Measurements from ENCODE around the gene GLYATL1B. TPM values are rescaled to one million over a fixed set of nuclear protein-coding genes. Genes with fewer than 3 reads are reported as not detected.
"Not testable (repeated sequence)": the region's sequence is repeated elsewhere in the genome, so short reads cannot be mapped to it uniquely, and the experiment has no call there.

The GLYATL1B gene
- total RNA-seq: not detected
- polyA plus RNA-seq: not detected

DNA sequence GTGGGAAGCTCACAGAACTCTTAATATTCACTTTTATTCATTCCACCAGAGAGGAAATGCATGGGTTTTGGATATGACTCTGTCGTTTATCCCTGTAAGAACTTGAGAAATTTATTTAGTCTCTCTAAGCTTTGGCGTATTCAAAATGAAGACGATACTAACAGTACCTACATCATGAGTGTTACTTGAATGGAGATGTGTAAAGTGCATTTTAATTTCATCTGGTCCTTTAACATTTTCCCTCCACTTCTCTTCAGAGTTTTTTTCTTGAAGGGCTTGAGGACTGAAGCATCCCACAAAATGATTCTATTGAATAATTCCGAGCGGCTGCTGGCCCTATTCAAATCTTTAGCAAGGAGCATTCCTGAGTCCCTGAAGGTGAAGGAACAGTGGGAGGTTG is at the start of gene GLYATL1B:
GLYATL1B (plus strand) TSS at position 301 of the 400 bp plus-strand sequence; CDS start at position 301, 0 bp downstream.
- H3K9ac ChIP-seq (ENCODE audit: low read depth in 1 of 2, low read length in 2 of 2); H3K27ac ChIP-seq (ENCODE audit: low read depth in 1 of 2, low read length in 2 of 2); H3K27me3 ChIP-seq (ENCODE audit: control insufficient read depth in 4 of 4, insufficient read depth in 4 of 4, low read length in 3 of 4); H3K36me3 ChIP-seq (ENCODE audit: control insufficient read depth in 4 of 4, insufficient read depth in 3 of 4, low read depth in 1 of 4, low read length in 3 of 4); DNase-seq (ENCODE audit: low spot score); H3K4me1 ChIP-seq (ENCODE audit: control insufficient read depth in 4 of 4, insufficient read depth in 4 of 4, low read length in 3 of 4); H3K9me3 ChIP-seq (ENCODE audit: control insufficient read depth in 4 of 4, low read length in 3 of 4); H3K4me3 ChIP-seq (ENCODE audit: low read depth in 1 of 3, low read length in 3 of 3): not testable (repeated sequence)
- WGBS: 89% methylated on average over 5 of the region's 5 CpGs

- DNase-seq (ENCODE audit: low spot score); H3K9ac ChIP-seq (ENCODE audit: low read depth in 1 of 2, low read length in 2 of 2); H3K36me3 ChIP-seq (ENCODE audit: control insufficient read depth in 4 of 4, insufficient read depth in 3 of 4, low read depth in 1 of 4, low read length in 3 of 4); H3K4me3 ChIP-seq (ENCODE audit: low read depth in 1 of 3, low read length in 3 of 3); H3K9me3 ChIP-seq (ENCODE audit: control insufficient read depth in 4 of 4, low read length in 3 of 4); H3K4me1 ChIP-seq (ENCODE audit: control insufficient read depth in 4 of 4, insufficient read depth in 4 of 4, low read length in 3 of 4); H3K27me3 ChIP-seq (ENCODE audit: control insufficient read depth in 4 of 4, insufficient read depth in 4 of 4, low read length in 3 of 4); H3K27ac ChIP-seq (ENCODE audit: low read depth in 1 of 2, low read length in 2 of 2): not testable (repeated sequence)
- 96% methylated on average over 2 of the region's 2 CpGs for WGBS
Observed at GRCh38 chr11:59036542-59036941, 49.6 kb upstream of the GLYATL1B start.

DNA sequence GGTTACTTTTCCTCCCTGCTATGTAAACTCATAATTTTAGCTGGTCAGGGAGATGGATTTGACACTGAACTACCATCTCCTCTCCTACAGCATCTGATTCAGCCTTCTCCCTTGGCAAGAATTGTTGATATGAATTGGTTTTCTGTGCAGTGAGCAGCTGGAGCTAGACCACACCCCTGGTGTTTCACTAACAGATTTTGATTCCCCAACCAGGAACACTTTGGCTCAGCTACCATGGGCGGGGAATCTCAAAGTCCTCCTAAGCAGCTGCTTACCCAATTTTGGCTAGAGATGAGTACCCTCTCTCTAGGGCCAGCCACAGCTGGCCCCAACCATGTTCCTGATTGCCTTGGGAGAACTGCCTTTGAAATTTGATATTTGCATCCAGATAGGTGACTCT is 48.7 kb upstream of the GLYATL1B start:
- DNase-seq (ENCODE audit: low spot score); H3K9ac ChIP-seq (ENCODE audit: low read depth in 1 of 2, low read length in 2 of 2); H3K27ac ChIP-seq (ENCODE audit: low read depth in 1 of 2, low read length in 2 of 2); H3K4me3 ChIP-seq (ENCODE audit: low read depth in 1 of 3, low read length in 3 of 3); H3K4me1 ChIP-seq (ENCODE audit: control insufficient read depth in 4 of 4, insufficient read depth in 4 of 4, low read length in 3 of 4); H3K27me3 ChIP-seq (ENCODE audit: control insufficient read depth in 4 of 4, insufficient read depth in 4 of 4, low read length in 3 of 4); H3K36me3 ChIP-seq (ENCODE audit: control insufficient read depth in 4 of 4, insufficient read depth in 3 of 4, low read depth in 1 of 4, low read length in 3 of 4); H3K9me3 ChIP-seq (ENCODE audit: control insufficient read depth in 4 of 4, low read length in 3 of 4): not testable (repeated sequence)
- peak; percentile 51 to 52 for TF ChIP-seq HNF4A (conservative IDR thresholded peaks at IDR 0.05)
- TF ChIP-seq SP1 (IDR thresholded peaks at IDR 0.05): peak; percentile 31
- TF ChIP-seq RXRA (IDR thresholded peaks at IDR 0.05): peak in 1 of 2 donors; percentile 8
- peak; percentile 13 for TF ChIP-seq HNF4G (IDR thresholded peaks at IDR 0.05)
- WGBS: 61% methylated on average over 1 of the region's 1 CpG

DNA sequence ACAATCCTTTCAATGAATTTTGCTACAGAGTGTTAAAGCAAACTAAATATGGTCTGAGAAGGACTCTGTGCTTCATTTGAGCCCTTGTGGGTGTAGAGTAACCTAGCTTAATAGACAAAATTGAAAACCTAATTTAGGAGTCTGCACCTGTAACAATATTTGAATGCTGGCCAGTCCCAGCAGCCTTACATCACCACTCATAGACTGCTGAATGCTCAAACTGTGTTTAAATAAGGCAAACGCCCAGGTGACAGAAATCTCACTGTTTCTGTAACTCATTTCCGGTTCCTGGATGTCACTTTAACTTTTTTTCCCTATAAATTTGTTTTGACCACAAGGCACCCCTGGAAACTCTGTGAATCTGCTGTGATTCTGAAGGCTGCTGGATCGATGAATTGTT is 45.5 kb upstream of the GLYATL1B start:
- TF ChIP-seq FOXA2 (IDR thresholded peaks at IDR 0.05) (no peak), EGR1 (IDR thresholded peaks at IDR 0.05; ENCODE audit: low read depth in 2 of 2) (no peak), GABPA (IDR thresholded peaks at IDR 0.05 in 1 of 2, conservative IDR thresholded peaks at IDR 0.05 in 1 of 2) (no peak), ZBTB33 (IDR thresholded peaks at IDR 0.05) (no peak), HNF4G (IDR thresholded peaks at IDR 0.05) (no peak), FOXA1 (IDR thresholded peaks at IDR 0.05) (no peak), RXRA (IDR thresholded peaks at IDR 0.05) (no peak), REST (IDR thresholded peaks at IDR 0.05) (no peak), NR2F2 (IDR thresholded peaks at IDR 0.05) (no peak), JUND (IDR thresholded peaks at IDR 0.05) (no peak), TAF1 (conservative IDR thresholded peaks at IDR 0.05) (no peak), SP1 (IDR thresholded peaks at IDR 0.05) (no peak), RAD21 (IDR thresholded peaks at IDR 0.05) (no peak), HNF4A (conservative IDR thresholded peaks at IDR 0.05) (no peak), YY1 (IDR thresholded peaks at IDR 0.05) (no peak), ATF3 (IDR thresholded peaks at IDR 0.05) (no peak)
- TF ChIP-seq, protein P1, sequence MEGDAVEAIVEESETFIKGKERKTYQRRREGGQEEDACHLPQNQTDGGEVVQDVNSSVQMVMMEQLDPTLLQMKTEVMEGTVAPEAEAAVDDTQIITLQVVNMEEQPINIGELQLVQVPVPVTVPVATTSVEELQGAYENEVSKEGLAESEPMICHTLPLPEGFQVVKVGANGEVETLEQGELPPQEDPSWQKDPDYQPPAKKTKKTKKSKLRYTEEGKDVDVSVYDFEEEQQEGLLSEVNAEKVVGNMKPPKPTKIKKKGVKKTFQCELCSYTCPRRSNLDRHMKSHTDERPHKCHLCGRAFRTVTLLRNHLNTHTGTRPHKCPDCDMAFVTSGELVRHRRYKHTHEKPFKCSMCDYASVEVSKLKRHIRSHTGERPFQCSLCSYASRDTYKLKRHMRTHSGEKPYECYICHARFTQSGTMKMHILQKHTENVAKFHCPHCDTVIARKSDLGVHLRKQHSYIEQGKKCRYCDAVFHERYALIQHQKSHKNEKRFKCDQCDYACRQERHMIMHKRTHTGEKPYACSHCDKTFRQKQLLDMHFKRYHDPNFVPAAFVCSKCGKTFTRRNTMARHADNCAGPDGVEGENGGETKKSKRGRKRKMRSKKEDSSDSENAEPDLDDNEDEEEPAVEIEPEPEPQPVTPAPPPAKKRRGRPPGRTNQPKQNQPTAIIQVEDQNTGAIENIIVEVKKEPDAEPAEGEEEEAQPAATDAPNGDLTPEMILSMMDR (IDR thresholded peaks at IDR 0.05; ENCODE audit: low read depth, low read length, missing input control): no peak
- H3K9ac ChIP-seq (ENCODE audit: low read depth in 1 of 2, low read length in 2 of 2): no peak overlapping the region
- no peaks in the 10 kb centered on the region for H3K4me1 ChIP-seq (ENCODE audit: control insufficient read depth in 4 of 4, insufficient read depth in 4 of 4, low read length in 3 of 4)
- H3K9me3 ChIP-seq (ENCODE audit: control insufficient read depth in 4 of 4, low read length in 3 of 4): no peaks in the 10 kb centered on the region
- no peak overlapping the region for H3K4me3 ChIP-seq (ENCODE audit: low read depth in 1 of 3, low read length in 3 of 3)
- DNase-seq (ENCODE audit: low spot score): no peak
- no peaks in the 10 kb centered on the region for H3K27me3 ChIP-seq (ENCODE audit: control insufficient read depth in 4 of 4, insufficient read depth in 4 of 4, low read length in 3 of 4)
- 48% methylated on average over 3 of the region's 3 CpGs for WGBS
- H3K27ac ChIP-seq (ENCODE audit: low read depth in 1 of 2, low read length in 2 of 2): no peak overlapping the region
- no peaks in the 10 kb centered on the region for H3K36me3 ChIP-seq (ENCODE audit: control insufficient read depth in 4 of 4, insufficient read depth in 3 of 4, low read depth in 1 of 4, low read length in 3 of 4)
